ENCODE results near the gene BCL2L1.
"Not testable (repeated sequence)": the region's sequence is repeated elsewhere in the genome, so short reads cannot be mapped to it uniquely, and the experiment has no call there.

BCL2L1 gene

DNA sequence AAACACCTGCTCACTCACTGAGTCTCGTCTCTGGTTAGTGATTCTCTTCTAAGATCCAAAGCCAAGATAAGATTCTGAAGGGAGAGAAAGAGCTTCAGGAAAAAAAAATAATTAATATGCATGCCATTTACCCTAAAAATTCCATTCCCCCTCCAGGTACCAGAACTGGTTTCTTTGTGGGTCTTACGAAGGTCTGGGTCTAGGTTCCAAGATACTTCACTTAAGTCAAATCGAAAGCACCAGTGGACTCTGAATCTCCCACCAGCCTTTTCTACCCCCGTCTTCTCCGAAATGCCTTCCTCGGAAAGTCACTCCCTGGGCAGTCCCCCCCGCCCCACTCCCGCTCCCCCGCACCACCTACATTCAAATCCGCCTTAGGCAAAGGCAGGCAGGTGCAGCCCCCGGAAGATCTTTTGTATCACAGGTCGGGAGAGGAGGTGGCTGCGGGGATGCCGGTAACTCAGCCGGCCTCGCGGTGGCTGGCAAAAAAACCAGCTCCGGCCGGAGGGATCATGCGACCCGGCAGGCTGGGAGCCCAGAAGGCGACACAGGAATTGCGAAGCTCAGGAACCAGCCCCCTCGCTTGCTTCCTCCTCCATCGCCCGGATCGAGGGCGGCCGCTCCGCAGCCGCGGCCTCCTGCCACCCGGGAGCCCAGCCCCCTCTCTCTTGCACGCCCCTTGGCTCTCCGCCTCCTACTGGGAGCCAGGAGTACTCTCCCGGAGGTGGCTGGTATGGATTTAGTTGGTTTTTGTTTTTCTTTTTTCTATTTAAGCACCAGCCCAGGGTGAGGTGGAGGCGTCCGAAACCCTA, at the start of gene BCL2L1:
Gene BCL2L1 (minus strand): TSS at position 612 of the 812 bp plus-strand sequence. CDS start 650 bp downstream, outside the sequence.
- peak within 1 kb of the TSS; percentile 94 for H3K4me3 Mint-ChIP-seq
- H3K36me3 Mint-ChIP-seq = peaks cover 38% of the 10 kb centered on the region
- no peaks in the 10 kb centered on the region for H3K27me3 Mint-ChIP-seq
- no peaks in the 10 kb centered on the region for H3K9me3 Mint-ChIP-seq
- peaks cover 17% of the 10 kb centered on the region for H3K4me1 Mint-ChIP-seq
- H3K27ac Mint-ChIP-seq = peak within 1 kb of the TSS; percentile 94

DNA sequence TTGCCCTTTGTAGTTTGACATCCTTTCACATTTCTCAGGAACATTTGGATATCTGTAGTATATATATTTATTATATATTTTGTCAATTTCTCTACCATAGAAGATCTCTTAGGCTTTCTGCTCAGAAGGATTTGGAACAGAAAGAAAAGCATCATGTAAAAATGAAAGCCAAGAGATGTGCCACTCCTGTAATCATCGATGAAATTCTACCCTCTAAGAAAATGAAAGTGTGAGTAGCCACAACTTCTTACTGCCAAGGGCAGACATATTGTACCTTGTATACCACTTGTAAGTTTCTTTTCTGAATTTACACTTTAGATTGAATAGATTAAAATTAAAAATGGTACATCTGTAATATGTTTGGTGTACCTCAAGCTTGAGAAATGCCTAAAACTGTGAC, 47.6 kb upstream of the BCL2L1 start:
- H3K9me3 Mint-ChIP-seq = no peaks in the 10 kb centered on the region
- no peaks in the 10 kb centered on the region for H3K36me3 Mint-ChIP-seq
- no peak overlapping the region for H3K4me3 Mint-ChIP-seq
- H3K27me3 Mint-ChIP-seq = no peaks in the 10 kb centered on the region
- no peak overlapping the region for H3K27ac Mint-ChIP-seq
- H3K4me1 Mint-ChIP-seq = peaks cover 4% of the 10 kb centered on the region

DNA sequence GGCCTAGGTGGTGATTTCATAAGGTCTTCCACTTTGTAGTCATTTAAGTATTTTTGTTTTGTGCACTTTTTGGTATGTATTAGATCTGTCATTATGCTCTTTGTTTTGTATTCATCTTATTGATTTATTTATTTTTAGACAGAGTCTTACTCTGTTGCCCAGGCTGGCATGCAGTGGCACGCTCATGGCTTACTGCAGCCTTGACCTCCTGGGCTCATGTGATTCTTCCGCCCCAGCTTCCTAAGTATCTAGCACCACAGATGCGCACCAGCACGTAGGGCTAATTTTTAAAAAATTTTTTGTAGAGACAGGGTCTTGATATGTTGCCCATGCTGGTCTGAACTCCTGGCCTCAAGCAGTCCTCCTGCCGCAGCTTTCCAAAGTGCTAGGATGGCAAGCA, 47.0 kb upstream of the BCL2L1 start:
- Mint-ChIP-seq H3K27ac (no peak overlapping the region), H3K36me3 (no peaks in the 10 kb centered on the region)

DNA sequence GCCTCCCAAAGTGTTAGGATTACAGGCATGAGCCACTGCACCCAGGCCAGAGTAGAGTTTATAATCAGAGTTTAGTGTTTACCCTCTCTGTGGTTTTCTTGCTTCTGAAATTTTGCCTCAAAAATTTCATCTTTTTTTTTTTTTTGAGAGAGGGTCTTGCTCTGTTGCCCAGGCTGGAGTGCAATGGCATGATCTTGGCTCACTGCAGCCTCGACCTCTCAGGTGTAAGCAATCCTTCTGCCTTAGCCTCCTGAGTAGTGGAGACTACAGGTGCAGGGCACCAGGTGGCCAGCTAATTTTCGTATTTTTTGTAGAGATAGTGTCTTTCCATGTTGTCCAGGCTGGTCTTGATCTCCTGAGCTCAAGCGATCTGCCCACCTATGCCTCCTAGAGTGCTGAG, 45.1 kb upstream of the BCL2L1 start:
- Mint-ChIP-seq H3K27ac (no peak overlapping the region), H3K9me3 (no peaks in the 10 kb centered on the region), H3K27me3 (no peaks in the 10 kb centered on the region), H3K4me1 (peaks cover 4% of the 10 kb centered on the region), H3K4me3 (no peak overlapping the region), H3K36me3 (no peaks in the 10 kb centered on the region)

More for the DNA sequence above, 47.0 kb upstream of the BCL2L1 start:
- Mint-ChIP-seq H3K4me1 (peaks cover 4% of the 10 kb centered on the region), H3K4me3 (no peak overlapping the region), H3K9me3 (no peaks in the 10 kb centered on the region), H3K27me3 (no peaks in the 10 kb centered on the region)

DNA sequence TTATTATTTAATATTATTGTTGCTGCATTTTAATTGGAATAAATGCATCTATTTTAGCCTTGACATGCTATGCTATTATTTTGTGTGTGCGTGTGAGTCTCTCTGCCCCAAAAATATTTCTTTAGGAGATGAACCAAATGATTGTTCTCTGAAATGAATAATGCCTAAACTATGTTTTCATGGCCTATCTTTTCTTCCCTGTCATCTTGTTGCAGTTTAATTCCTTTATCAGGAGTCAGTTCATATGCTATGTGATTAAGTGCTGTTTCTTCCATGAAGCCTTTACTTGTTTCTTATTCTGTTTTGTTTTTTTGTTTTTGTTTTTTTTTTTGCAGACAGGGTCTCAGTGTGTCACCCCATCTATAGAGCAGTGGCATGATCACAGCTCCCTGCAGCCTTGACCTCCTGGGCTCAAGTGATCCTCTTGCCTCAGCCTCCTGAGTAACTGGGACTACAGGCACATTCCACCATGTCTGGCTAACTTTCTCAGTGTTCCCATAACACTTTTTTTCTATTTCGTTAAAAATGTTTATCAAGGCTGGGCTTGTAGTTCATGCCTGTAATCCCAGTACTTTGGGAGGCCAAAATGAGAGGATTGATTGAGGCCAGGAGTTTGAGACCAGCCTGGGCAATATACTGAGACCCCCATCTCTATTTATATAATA, 42.1 kb upstream of the BCL2L1 start:
- Mint-ChIP-seq H3K27me3 (no peaks in the 10 kb centered on the region), H3K27ac (no peak overlapping the region), H3K9me3 (no peaks in the 10 kb centered on the region), H3K4me3 (no peak overlapping the region), H3K4me1 (no peaks in the 10 kb centered on the region), H3K36me3 (no peaks in the 10 kb centered on the region)

DNA sequence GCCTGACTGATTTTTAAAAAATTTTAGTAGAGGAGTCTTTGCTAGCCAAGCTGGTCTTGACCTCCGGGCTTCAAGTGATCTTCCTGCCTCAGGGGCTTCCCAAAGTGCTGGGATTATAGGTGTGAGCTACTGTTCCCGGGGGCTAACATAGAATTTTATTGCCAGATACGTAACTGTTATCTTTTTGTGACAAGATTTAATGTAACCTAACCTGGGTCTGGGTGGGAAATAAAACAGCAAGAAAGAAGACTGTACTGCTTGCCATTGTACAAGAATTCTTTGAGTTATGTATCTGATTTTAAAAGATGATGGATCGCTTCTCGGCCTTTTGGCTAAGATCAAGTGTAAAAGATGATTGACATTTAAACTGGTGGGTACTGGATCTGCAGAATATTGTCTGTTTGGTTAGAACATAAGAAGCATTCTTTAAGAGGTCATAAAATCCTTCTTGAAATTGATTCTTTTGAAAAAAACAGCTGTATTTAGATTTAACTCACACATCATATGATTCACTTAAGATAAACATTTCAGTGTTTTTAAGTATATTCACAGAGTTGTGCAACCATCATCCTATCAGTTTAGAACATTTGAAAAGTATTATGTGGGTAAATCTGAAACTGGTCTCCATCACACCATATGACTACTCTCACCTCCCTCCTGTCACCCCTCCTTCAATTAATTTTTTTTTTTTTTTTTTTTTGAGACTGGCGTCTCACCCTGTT, 38.0 kb upstream of the BCL2L1 start:
- no peaks in the 10 kb centered on the region for H3K36me3 Mint-ChIP-seq
- no peak overlapping the region for H3K4me3 Mint-ChIP-seq
- no peaks in the 10 kb centered on the region for H3K9me3 Mint-ChIP-seq
- H3K4me1 Mint-ChIP-seq = no peaks in the 10 kb centered on the region
- no peaks in the 10 kb centered on the region for H3K27me3 Mint-ChIP-seq
- no peak overlapping the region for H3K27ac Mint-ChIP-seq

DNA sequence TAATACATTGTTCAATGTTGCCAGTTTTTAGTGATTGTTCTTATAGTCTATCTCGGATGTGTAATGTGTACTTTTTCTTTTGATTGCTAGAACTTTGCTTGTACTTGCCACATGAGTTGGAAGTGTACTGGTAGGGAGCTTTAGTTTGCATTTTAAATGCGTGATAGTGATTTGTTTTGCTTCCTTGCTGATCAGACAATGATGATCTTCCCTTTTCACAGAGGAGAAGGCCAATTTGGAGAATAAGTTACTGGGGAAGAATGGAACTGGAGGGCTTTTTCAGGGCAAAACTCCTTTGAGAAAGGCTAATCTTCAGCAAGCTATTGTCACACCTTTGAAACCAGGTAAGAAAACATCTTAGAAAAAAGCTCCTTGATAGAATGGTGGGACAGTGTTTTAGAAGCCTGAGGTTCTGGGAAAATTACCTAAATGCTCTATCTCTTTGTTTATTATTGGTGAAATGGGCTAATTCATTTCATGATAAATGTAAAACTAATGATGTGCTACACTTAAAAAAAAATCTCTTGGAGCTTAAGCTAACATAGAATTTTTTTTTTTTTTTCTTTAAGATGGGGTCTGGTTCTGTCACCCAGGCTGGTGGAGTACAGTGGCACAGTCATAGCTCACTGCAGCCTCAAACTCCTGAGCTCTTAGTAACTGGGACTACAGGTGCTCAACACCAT, 37.3 kb upstream of the BCL2L1 start:
- H3K27ac Mint-ChIP-seq = no peak overlapping the region
- H3K4me3 Mint-ChIP-seq = no peak overlapping the region
- H3K9me3 Mint-ChIP-seq = no peaks in the 10 kb centered on the region
- H3K4me1 Mint-ChIP-seq = no peaks in the 10 kb centered on the region
- no peaks in the 10 kb centered on the region for H3K36me3 Mint-ChIP-seq
- no peaks in the 10 kb centered on the region for H3K27me3 Mint-ChIP-seq

DNA sequence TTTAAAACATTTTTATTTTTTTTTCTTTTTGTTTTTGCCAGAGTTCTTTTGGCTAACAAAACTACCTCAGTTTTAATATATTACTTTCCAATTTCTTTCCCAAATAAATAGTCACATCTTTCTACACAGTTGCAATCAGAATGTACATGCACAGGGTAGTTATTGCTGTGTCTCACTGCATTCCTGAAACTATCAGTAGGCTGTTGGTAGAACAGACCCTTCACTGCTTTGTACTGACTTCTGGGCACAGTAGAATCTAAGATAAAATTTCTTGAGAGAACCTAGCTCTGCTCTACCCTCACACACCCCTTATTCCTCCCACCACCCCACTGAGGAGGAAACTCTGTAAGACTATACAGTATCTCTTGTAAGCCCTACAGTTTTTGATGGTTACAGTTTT, 36.3 kb upstream of the BCL2L1 start:
- Mint-ChIP-seq H3K27me3 (no peaks in the 10 kb centered on the region), H3K4me1 (no peaks in the 10 kb centered on the region), H3K27ac (no peak overlapping the region), H3K9me3 (no peaks in the 10 kb centered on the region), H3K36me3 (no peaks in the 10 kb centered on the region), H3K4me3 (no peak overlapping the region)

DNA sequence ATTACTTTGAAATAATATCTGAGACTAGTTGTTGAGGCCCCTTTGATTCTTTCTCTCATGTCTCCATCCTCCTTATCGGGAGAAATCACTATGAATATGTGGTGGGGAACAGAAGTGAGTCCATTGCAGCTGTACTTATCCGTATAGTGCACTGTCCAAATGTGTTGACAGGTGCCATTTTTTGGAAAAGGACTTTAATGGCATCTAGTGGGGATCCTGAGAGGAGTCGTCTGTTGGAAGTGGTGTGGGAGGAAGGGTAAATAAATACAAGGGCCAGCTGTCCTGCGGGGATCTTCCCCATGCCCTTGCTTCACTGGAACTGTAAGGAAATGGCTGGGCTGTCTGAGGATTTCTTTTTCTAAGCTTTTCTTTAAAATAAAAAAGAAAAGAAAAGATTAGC, 35.9 kb upstream of the BCL2L1 start:
- H3K27me3 Mint-ChIP-seq = no peaks in the 10 kb centered on the region
- H3K4me3 Mint-ChIP-seq = no peak overlapping the region
- H3K36me3 Mint-ChIP-seq = no peaks in the 10 kb centered on the region
- no peaks in the 10 kb centered on the region for H3K9me3 Mint-ChIP-seq
- H3K27ac Mint-ChIP-seq = no peak overlapping the region
- H3K4me1 Mint-ChIP-seq = no peaks in the 10 kb centered on the region

DNA sequence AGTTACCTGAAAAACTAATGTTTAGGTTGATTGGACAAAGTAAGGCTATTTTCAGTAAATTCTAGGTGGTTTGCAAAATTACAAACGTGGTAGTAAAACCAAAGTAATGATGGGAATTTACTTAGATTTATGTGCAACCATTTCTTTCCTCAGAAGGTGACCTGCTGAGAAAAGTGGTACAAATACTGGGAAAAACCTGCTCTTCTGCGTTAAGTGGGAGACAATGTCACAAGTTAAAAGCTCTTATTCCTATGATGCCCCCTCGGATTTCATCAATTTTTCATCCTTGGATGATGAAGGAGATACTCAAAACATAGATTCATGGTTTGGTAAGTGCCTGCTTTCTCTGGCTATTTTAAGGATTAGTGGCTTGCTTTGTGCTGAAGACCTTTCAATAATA, 34.6 kb upstream of the BCL2L1 start:
- Mint-ChIP-seq H3K4me3 (no peak overlapping the region), H3K27me3 (no peaks in the 10 kb centered on the region), H3K36me3 (no peaks in the 10 kb centered on the region), H3K9me3 (no peaks in the 10 kb centered on the region), H3K27ac (no peak overlapping the region), H3K4me1 (peaks cover 5% of the 10 kb centered on the region)

DNA sequence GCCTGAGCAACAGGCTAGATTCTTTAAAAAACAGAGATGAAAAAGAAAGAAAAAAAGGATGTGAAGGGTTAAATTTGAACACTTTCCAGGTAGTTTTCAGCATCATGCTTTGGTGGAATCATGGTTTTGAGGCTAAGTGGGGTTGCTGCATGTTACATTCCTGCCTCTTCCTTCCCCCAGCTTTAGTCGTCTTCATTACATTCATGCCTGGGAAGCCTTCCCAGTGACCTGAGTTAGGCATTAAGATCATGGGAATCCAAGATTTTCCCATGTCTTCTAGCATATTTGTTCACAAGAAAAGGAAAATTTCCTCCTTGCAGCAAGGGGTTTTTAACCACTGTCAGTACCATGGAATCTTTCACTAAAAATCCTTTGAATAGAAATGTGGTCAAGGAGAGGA, 28.5 kb upstream of the BCL2L1 start:
- H3K4me1 Mint-ChIP-seq = peaks cover 5% of the 10 kb centered on the region
- no peaks in the 10 kb centered on the region for H3K36me3 Mint-ChIP-seq
- H3K4me3 Mint-ChIP-seq = no peak overlapping the region
- no peaks in the 10 kb centered on the region for H3K9me3 Mint-ChIP-seq
- no peak overlapping the region for H3K27ac Mint-ChIP-seq
- H3K27me3 Mint-ChIP-seq = no peaks in the 10 kb centered on the region

DNA sequence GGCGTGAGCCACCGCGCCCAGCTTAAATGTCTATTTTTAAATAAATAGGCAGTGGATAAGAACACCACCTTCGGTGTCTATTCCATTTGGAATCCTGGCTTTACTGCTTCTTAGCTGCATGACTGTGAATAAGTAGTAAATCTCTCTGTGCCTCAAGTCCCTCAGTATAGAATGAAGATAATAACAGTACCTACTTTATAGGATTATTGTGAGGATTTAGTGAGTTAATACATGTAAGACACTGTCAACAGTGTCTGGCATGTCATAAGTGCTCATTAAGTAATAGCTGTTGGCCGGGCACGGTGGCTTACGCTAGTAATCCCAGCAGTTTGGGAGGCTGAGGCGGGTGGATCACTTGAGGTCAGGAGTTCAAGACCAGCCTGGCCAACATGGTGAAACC, 26.6 kb upstream of the BCL2L1 start:
- Mint-ChIP-seq H3K36me3 (no peaks in the 10 kb centered on the region), H3K4me3 (no peak overlapping the region), H3K27ac (no peak overlapping the region), H3K27me3 (no peaks in the 10 kb centered on the region), H3K4me1 (peaks cover 5% of the 10 kb centered on the region), H3K9me3 (no peaks in the 10 kb centered on the region)

DNA sequence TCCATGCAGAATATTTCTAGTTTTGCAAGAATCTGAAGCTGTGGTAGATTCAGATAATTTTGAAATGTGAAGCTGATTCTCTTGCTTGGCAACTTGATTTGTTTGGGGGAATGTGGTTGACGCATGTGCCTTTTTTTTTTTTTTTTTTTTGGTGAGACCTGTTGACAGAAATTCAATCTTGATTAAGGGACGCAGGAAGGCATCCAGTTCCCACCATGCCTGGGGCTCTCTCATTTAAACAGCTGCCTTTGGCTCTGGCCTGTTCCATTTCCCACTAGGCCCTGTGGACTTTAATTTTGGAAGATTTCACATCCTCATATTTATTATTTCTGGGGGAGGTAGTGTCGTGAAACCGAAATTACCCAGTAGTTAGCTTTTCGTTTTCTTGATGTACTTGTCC, 25.0 kb upstream of the BCL2L1 start:
- H3K36me3 Mint-ChIP-seq = no peaks in the 10 kb centered on the region
- no peaks in the 10 kb centered on the region for H3K27me3 Mint-ChIP-seq
- no peak overlapping the region for H3K27ac Mint-ChIP-seq
- no peaks in the 10 kb centered on the region for H3K9me3 Mint-ChIP-seq
- no peaks in the 10 kb centered on the region for H3K4me1 Mint-ChIP-seq
- no peak overlapping the region for H3K4me3 Mint-ChIP-seq

DNA sequence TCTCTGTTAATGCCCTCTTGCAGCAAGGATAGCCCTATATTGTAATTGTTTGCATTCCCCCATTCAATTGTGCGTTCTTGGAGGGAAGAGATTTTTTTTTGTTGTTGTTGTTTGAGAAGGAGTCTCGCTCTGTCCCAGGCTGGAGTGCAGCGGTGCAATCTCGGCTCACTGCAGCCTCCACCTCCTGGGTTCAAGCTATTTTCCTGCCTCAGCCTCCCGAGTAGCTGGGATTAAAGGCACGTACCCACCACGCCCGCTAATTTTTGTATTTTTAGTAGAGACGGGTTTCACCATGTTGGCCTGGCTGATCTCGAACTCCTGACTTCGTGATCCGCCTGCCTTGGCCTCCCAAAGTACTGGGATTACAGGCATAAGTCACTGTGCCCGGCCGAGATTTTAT, 24.4 kb upstream of the BCL2L1 start:
- H3K4me1 Mint-ChIP-seq, H3K4me3 Mint-ChIP-seq, H3K36me3 Mint-ChIP-seq: not testable (repeated sequence)

DNA sequence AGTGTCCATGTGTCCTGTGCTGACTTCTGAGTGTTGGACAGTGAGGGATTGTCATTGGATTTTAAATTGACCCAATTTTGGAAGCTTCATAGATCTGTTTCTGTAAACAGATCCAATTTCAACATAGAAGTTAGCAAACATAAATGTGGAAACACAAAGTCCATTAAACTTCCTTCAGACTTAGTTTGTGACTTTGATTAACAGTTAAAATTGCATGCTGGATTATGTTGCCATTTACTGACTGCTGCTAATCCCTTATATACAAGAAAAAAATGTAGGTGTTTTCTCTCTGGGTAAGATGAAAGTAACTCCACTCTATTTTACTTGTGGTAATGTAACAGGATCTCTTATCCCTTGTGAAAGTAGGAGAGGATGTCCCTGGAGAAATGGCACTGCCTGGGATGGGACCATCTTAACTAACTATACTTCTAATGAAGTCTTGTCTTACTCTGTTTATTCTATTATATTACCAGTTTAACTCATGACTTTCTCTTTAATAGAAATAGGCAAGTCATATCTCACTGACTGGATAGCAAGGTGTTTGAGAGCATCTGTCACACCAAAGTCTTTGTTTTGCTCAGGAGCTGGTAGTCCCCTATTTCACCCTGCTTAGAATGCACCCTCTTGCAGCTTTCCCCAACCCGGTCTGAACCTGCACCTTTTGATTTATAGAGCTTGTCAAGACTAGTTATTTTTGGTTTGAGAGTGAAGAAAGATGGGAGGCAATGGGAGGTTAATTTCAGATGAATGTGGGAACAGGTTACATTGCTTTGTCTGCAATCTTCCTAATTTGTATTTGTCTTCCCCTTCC, 23.6 kb upstream of the BCL2L1 start:
- no peaks in the 10 kb centered on the region for H3K36me3 Mint-ChIP-seq
- H3K27ac Mint-ChIP-seq = no peak overlapping the region
- no peak overlapping the region for H3K4me3 Mint-ChIP-seq
- H3K27me3 Mint-ChIP-seq = no peaks in the 10 kb centered on the region
- no peaks in the 10 kb centered on the region for H3K9me3 Mint-ChIP-seq
- H3K4me1 Mint-ChIP-seq = no peaks in the 10 kb centered on the region

More for the DNA sequence above, 24.4 kb upstream of the BCL2L1 start:
- H3K27me3 Mint-ChIP-seq, H3K27ac Mint-ChIP-seq, H3K9me3 Mint-ChIP-seq: not testable (repeated sequence)

Measured in activated naive CD4-positive, alpha-beta T cell treated with anti-CD3 and anti-CD28 coated beads, Interleukin-2, amount 50 U/mL, for 24 hours (primary cell).